ENCODE data around the gene CNOT4.

DNA sequence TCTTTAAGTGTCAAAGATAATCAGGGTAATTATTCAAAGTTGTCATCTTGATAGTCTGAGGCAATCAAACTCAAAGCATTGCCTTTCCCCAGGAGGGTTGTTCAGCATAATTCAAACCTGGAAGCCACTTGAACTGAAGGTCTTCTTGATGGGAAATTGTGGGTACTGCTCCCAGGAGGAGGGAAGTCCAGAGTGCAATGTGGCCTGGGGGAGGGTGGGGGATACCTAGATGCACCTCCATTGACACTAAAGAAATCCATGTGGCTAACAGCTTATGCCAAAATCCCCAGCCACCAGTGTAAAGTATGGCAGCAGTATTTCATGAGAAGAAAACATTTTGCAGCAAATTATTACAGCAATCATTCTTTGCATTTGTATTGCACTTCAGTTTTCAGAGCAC lies 161.4 kb downstream of the CNOT4 start:
- TF ChIP-seq, protein P1, sequence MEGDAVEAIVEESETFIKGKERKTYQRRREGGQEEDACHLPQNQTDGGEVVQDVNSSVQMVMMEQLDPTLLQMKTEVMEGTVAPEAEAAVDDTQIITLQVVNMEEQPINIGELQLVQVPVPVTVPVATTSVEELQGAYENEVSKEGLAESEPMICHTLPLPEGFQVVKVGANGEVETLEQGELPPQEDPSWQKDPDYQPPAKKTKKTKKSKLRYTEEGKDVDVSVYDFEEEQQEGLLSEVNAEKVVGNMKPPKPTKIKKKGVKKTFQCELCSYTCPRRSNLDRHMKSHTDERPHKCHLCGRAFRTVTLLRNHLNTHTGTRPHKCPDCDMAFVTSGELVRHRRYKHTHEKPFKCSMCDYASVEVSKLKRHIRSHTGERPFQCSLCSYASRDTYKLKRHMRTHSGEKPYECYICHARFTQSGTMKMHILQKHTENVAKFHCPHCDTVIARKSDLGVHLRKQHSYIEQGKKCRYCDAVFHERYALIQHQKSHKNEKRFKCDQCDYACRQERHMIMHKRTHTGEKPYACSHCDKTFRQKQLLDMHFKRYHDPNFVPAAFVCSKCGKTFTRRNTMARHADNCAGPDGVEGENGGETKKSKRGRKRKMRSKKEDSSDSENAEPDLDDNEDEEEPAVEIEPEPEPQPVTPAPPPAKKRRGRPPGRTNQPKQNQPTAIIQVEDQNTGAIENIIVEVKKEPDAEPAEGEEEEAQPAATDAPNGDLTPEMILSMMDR (IDR thresholded peaks at IDR 0.05) = no peak
- TF ChIP-seq HDAC2 (IDR thresholded peaks at IDR 0.05) = no peak
- no peak for TF ChIP-seq NR3C1 (IDR thresholded peaks at IDR 0.05)
- no peak for TF ChIP-seq MAZ (IDR thresholded peaks at IDR 0.05; ENCODE audit: borderline replicate concordance, low read depth, low read length)
- TF ChIP-seq, protein P2, sequence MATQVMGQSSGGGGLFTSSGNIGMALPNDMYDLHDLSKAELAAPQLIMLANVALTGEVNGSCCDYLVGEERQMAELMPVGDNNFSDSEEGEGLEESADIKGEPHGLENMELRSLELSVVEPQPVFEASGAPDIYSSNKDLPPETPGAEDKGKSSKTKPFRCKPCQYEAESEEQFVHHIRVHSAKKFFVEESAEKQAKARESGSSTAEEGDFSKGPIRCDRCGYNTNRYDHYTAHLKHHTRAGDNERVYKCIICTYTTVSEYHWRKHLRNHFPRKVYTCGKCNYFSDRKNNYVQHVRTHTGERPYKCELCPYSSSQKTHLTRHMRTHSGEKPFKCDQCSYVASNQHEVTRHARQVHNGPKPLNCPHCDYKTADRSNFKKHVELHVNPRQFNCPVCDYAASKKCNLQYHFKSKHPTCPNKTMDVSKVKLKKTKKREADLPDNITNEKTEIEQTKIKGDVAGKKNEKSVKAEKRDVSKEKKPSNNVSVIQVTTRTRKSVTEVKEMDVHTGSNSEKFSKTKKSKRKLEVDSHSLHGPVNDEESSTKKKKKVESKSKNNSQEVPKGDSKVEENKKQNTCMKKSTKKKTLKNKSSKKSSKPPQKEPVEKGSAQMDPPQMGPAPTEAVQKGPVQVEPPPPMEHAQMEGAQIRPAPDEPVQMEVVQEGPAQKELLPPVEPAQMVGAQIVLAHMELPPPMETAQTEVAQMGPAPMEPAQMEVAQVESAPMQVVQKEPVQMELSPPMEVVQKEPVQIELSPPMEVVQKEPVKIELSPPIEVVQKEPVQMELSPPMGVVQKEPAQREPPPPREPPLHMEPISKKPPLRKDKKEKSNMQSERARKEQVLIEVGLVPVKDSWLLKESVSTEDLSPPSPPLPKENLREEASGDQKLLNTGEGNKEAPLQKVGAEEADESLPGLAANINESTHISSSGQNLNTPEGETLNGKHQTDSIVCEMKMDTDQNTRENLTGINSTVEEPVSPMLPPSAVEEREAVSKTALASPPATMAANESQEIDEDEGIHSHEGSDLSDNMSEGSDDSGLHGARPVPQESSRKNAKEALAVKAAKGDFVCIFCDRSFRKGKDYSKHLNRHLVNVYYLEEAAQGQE (IDR thresholded peaks at IDR 0.05) = no peak
- TF ChIP-seq, protein P3, sequence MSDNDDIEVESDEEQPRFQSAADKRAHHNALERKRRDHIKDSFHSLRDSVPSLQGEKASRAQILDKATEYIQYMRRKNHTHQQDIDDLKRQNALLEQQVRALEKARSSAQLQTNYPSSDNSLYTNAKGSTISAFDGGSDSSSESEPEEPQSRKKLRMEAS (IDR thresholded peaks at IDR 0.05) = no peak
- TF ChIP-seq BHLHE40 (IDR thresholded peaks at IDR 0.05; ENCODE audit: low read depth, low read length) = no peak
- no peak for TF ChIP-seq POLR2A (IDR thresholded peaks at IDR 0.05; ENCODE audit: low read length)
- no peak for TF ChIP-seq RAD21 (conservative IDR thresholded peaks at IDR 0.05 in 1 of 2, IDR thresholded peaks at IDR 0.05 in 1 of 2)
- no peak for TF ChIP-seq ZFP36 (IDR thresholded peaks at IDR 0.05; ENCODE audit: borderline replicate concordance, partially characterized antibody)
- no peak for TF ChIP-seq RFX5 (IDR thresholded peaks at IDR 0.05)
